Activated naive CD8-positive, alpha-beta T cell (primary cell): ENCODE data around the gene SALL4.
"Not testable (repeated sequence)": the region's sequence is repeated elsewhere in the genome, so short reads cannot be mapped to it uniquely, and the experiment has no call there.

Source experiments
- H3K27ac Mint-ChIP-seq: one replicate; pipeline ENCODE4 v1.8.0; 2021; ENCODE audit warnings: mixed read lengths
- H3K27me3 Mint-ChIP-seq: one replicate; pipeline ENCODE4 v1.8.0; 2021; ENCODE audit warnings: mixed read lengths
- H3K36me3 Mint-ChIP-seq: one replicate; pipeline ENCODE4 v1.8.0; 2021; ENCODE audit warnings: mixed read lengths
- H3K4me1 Mint-ChIP-seq: one replicate; pipeline ENCODE4 v1.8.0; 2021; ENCODE audit warnings: low read depth, mixed read lengths
- H3K4me3 Mint-ChIP-seq: one replicate; pipeline ENCODE4 v1.8.0; 2021; ENCODE audit warnings: mild to moderate bottlenecking, mixed read lengths
- H3K9me3 Mint-ChIP-seq: one replicate; pipeline ENCODE4 v1.8.0; 2021; ENCODE audit warnings: low read depth, mixed read lengths

Gene SALL4

DNA sequence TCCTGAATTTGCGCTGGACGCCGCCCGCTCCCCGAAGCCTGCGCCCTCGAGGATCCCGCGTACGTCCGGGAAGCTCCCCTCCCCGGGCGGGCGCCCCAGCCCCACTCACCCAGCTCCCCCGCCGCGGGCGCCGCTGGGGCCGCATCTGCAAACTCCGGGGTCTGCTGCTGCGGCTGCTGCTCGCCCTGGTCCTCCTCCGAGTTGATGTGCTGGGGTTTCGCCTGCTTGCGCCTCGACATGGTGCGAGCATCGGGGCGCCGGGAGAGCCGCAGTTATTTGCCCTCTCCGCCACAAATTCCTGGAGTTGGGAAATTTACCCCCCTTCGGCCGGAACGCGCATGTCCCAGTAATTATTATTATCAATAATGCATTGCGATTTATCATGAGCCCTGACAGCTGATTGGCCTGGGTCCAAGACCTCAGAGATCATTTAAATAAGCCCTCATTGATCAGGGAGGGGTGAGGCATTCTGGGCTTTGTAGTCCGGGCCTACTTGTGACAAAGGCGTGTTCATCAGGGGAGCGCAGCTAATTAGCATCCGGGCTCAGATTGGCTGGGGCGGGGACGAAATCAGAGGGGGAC, at the start of gene SALL4:
TSS of gene SALL4 (minus strand) at position 352 of the 582 bp plus-strand sequence. CDS start at position 239, 113 bp downstream.
- peaks cover 35% of the 10 kb centered on the region for H3K27me3 Mint-ChIP-seq
- H3K4me3 Mint-ChIP-seq: no peak within 1 kb of the TSS

DNA sequence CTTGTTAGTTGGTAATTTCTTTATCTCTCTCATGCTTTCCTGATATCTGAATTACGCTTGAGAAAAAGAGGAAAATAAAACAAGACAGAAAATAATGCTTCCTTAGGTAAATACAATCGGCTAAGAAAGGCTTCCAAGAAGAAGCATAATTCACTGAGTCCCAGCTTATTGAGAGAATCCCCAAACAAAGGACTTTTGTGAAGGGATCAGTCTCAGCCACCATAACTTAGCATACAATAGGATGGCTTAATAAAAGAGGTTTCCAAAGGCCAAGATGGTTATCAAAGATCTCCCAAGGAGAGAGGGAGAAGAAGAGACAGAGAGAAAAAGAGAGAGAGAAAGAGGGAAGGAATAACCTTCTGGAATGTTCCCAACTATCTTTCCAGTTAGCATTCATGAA, 46.0 kb upstream of the SALL4 start:
- H3K4me3 Mint-ChIP-seq: no peak overlapping the region
- no peaks in the 10 kb centered on the region for H3K36me3 Mint-ChIP-seq
- no peaks in the 10 kb centered on the region for H3K9me3 Mint-ChIP-seq
- no peaks in the 10 kb centered on the region for H3K4me1 Mint-ChIP-seq
- peaks cover 4% of the 10 kb centered on the region for H3K27me3 Mint-ChIP-seq
- no peak overlapping the region for H3K27ac Mint-ChIP-seq

More for the DNA sequence above, at the start of gene SALL4:
- H3K4me1 Mint-ChIP-seq: peaks cover 11% of the 10 kb centered on the region
- H3K36me3 Mint-ChIP-seq: no peaks in the 10 kb centered on the region
- no peaks in the 10 kb centered on the region for H3K9me3 Mint-ChIP-seq
- H3K27ac Mint-ChIP-seq: no peak within 1 kb of the TSS

DNA sequence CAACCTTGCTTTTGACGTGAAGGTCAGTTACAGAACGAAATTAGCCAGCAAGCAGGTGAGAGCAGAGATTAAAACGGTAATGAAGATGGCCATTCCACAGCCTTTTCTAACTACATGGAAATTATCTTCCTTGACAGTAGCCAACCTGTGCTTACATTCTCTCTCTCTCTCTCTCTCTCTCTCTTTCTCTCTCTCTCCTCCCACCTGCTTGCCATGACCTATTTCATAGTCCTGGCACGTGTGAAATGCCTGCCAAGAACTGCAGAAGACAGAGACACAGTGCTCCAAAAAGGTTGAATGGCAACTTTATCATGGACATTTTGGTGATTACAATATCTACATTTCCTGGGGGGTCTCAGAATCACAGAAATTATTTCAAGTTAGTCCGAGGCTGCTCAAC, 38.5 kb upstream of the SALL4 start:
- Mint-ChIP-seq H3K4me1 (no peaks in the 10 kb centered on the region), H3K36me3 (no peaks in the 10 kb centered on the region), H3K4me3 (no peak overlapping the region), H3K9me3 (no peaks in the 10 kb centered on the region), H3K27ac (no peak overlapping the region), H3K27me3 (peaks cover 9% of the 10 kb centered on the region)

DNA sequence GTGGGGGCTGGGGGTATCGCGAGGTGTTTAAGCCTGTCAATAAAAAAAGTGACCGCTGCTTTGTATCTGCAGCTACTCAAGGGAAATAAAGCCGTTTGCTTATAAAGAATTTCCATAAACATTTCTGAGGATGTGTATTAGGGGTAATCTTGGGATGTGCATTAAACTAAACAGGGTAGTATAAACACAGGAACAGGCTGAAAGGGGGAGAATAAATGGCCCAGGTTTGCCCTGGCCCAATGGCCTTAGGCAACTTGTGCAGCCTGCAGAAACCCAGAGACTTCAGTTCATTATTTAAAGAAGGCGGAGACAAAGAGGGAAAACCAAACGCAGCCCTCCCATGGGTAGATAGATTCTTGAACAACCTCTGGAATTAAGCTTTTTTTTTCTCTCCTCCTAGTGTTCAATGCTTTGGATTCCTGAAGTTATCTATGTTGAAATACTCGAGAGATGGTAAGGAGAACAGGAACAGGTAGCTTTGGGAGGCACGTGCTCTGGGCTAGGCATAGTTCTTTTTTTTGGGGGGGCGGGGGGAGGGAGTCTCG, 35.6 kb upstream of the SALL4 start:
- no peak overlapping the region for H3K4me3 Mint-ChIP-seq
- no peak overlapping the region for H3K27ac Mint-ChIP-seq
- no peaks in the 10 kb centered on the region for H3K4me1 Mint-ChIP-seq
- H3K9me3 Mint-ChIP-seq: no peaks in the 10 kb centered on the region
- H3K27me3 Mint-ChIP-seq: peaks cover 6% of the 10 kb centered on the region
- H3K36me3 Mint-ChIP-seq: no peaks in the 10 kb centered on the region

DNA sequence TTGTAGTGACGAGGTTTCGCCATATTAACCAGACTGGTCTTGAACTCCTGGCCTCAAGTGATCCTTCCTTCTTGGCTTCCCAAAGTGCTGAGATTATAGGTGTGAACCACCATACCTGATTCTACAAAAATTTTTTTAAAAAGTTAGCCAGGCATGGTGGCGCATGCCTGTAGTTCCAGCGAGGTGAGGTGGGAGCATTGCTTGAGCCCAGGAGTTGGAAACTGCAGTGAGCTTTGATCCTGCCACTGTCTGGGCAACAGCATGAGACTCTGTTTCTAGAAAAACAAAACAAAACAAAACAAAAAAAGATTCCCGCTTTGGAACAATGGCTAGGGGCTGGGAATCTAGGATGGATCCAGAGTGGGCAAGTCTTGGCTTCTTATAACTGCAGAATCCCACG, 35.1 kb upstream of the SALL4 start:
- no peaks in the 10 kb centered on the region for H3K4me1 Mint-ChIP-seq
- no peak overlapping the region for H3K27ac Mint-ChIP-seq
- H3K9me3 Mint-ChIP-seq: no peaks in the 10 kb centered on the region
- H3K27me3 Mint-ChIP-seq: peaks cover 5% of the 10 kb centered on the region
- H3K36me3 Mint-ChIP-seq: no peaks in the 10 kb centered on the region
- H3K4me3 Mint-ChIP-seq: no peak overlapping the region

DNA sequence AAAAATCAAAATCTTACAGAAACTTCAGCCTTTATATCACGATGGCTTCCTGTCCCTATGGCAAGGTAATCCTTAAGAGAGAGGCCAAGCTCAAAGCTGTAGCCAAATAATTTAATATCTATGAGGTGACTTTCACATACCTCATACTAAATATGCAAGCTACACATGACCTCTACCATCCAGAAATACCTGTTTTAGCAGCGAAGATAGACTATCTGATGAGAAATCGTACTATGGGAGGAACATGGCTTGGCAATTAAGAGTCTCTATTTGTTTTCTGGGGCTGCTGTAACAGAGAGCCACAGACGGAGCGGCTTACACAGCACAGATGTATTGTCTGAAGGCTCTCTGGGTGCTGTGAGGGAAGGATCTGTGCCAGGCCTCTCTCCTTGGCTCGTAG, 31.0 kb upstream of the SALL4 start:
- Mint-ChIP-seq H3K9me3 (no peaks in the 10 kb centered on the region), H3K4me1 (no peaks in the 10 kb centered on the region), H3K4me3 (no peak overlapping the region), H3K36me3 (no peaks in the 10 kb centered on the region), H3K27me3 (peaks cover 2% of the 10 kb centered on the region), H3K27ac (no peak overlapping the region)

DNA sequence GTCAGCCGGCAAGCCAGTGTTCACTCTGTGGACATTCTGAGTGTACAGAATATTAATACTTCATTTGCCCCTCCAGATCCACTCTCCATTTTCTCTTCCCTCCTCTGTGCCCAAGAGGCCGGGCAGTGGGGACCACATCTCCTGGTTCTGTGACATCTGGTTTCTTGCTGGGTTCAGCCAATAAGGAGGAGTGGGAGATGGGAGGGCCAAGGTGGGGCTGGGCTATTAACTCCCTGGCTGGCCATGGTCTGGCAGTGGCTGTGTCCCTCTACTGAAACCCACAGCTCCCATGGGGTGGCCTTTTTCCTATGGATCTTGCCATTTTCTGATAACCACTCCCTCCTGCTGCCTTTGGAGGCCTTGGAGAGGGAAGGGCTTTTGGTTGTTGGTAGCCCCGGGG, 30.0 kb upstream of the SALL4 start:
- Mint-ChIP-seq H3K9me3 (no peaks in the 10 kb centered on the region), H3K27me3 (peaks cover 2% of the 10 kb centered on the region), H3K4me1 (no peaks in the 10 kb centered on the region), H3K27ac (no peak overlapping the region), H3K36me3 (no peaks in the 10 kb centered on the region), H3K4me3 (no peak overlapping the region)

DNA sequence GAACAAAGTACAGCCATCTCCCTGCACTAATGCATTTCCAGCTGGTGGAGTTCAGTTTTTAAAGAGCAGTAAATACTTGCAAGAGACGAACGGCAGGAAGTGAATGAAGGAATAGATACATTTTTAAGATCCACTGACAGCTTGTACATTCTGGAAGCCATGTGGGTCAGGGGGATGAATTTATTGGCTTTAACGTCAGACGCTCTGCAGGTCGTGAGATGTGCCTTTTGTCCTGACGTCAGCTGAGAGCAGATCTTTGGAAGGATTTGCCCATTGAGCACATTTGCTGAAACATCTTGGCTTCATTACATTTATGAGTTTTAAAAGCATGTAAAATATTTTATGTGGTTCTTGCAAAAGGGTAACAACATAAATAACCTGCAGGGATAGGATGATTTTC, 29.5 kb upstream of the SALL4 start:
- H3K9me3 Mint-ChIP-seq: no peaks in the 10 kb centered on the region
- no peak overlapping the region for H3K27ac Mint-ChIP-seq
- H3K27me3 Mint-ChIP-seq: peaks cover 2% of the 10 kb centered on the region
- no peaks in the 10 kb centered on the region for H3K4me1 Mint-ChIP-seq
- H3K4me3 Mint-ChIP-seq: no peak overlapping the region
- H3K36me3 Mint-ChIP-seq: no peaks in the 10 kb centered on the region

DNA sequence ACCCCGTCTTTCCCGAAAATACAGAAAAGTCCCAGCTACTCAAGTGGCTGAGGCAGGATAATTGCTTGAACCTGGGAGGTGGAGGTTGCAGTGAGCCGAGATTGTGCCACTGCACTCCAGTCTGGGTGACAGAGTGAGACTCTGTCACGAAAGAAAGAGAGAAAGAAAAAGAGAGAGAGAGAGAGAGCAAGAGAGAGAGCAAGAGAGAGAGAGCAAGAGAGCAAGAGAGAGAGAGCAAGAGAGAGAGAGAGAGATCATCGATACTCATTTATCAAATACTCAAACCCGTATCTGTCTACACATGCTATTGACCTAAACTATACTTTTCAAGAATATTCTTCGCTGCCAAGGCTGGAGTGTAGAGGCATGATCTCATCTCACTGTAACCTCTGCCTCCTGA, 28.2 kb upstream of the SALL4 start:
- H3K27ac Mint-ChIP-seq: no peak overlapping the region
- H3K27me3 Mint-ChIP-seq: no peaks in the 10 kb centered on the region
- H3K4me3 Mint-ChIP-seq: no peak overlapping the region
- no peaks in the 10 kb centered on the region for H3K4me1 Mint-ChIP-seq
- no peaks in the 10 kb centered on the region for H3K9me3 Mint-ChIP-seq
- H3K36me3 Mint-ChIP-seq: no peaks in the 10 kb centered on the region

DNA sequence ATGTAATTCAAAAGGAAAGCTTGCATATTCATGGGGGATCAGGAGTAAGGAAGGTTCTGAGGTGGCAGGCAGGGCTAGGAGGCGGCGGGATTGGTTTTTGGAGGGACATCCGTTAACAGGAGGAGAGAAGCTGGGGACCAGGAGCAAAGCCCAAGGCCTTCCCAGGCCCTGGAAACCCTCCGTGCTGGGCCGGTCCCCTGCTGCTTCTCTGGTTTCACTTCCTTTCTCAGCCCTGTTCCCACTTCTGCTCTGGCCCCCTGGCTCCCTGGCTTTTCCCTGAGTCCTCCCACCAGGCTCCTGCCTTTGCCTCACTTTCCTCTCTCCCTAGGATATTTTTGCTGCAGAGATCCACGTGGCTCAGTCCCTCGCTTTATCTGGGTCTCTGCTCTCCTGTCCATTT, 26.4 kb upstream of the SALL4 start:
- Mint-ChIP-seq H3K36me3 (no peaks in the 10 kb centered on the region), H3K27me3 (no peaks in the 10 kb centered on the region), H3K9me3 (no peaks in the 10 kb centered on the region), H3K27ac (no peak overlapping the region), H3K4me1 (no peaks in the 10 kb centered on the region), H3K4me3 (no peak overlapping the region)

DNA sequence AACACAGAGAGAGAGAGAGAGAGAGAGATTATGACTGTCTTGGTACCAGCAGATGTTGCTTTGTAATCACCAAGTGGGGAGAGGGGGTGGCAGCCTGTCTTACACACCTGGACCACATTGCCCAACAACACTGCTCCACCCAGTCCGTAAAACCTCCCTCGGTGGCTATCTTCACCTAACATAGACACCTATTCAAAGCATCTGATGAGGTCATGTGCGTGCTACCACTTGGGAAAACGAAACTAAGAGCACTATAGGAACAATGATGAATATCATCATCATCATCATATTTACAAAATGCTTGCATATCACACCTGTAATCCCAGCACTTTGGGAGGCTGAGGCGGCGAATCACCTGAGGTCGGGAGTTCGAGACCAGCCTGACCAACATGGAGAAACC, 24.1 kb upstream of the SALL4 start:
- Mint-ChIP-seq H3K27me3 (no peaks in the 10 kb centered on the region), H3K36me3 (no peaks in the 10 kb centered on the region), H3K27ac (no peak overlapping the region), H3K4me1 (no peaks in the 10 kb centered on the region), H3K9me3 (no peaks in the 10 kb centered on the region), H3K4me3 (no peak overlapping the region)

DNA sequence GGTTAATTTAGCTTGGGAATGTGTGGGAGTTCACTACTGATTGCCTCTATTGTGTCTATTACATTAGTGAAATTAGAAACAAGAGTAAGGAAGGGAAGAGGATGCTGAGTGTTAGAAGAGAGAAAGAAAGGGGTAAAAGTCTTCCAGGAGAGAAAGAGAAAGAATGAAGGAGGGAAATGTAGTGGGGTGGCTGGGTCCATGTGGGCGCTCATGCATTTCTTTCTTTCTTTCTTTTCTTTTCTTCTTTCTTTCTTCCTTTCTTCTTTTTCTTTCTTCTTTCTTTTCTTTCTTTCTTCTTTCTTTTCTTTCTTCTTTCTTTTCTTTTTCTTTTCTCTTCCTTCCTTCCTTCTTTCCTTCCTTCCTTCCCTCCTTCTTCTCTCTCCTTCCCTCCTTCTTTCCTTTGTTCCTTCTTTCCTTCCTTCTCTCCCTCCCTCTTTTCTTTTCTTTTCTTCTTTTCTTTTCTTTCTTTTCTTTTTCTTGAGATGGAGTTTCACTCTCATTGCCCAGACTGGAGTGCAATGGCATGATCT, 16.2 kb upstream of the SALL4 start:
- no peaks in the 10 kb centered on the region for H3K36me3 Mint-ChIP-seq
- no peaks in the 10 kb centered on the region for H3K9me3 Mint-ChIP-seq
- peaks cover 7% of the 10 kb centered on the region for H3K27me3 Mint-ChIP-seq
- no peak overlapping the region for H3K27ac Mint-ChIP-seq
- H3K4me1 Mint-ChIP-seq: no peaks in the 10 kb centered on the region
- no peak overlapping the region for H3K4me3 Mint-ChIP-seq

DNA sequence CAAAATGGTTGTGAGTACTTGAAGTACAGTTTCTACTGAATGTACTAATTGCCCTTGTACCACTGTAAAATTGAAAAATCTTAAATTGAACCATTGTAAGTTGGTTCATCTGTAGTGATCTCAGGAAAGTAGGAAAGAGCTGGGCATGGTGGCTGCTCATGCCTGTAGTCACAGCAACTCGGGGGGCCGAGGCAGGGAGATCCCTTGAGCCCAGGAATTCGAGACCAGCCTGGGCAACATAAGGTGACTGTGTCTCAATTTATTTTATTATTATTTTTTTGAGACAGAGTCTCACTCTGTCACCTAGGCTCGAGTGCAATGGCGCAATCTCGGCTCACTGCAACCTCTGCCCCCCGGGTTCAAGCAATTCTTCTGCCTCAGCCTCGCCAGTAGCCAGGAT, 14.5 kb upstream of the SALL4 start:
- not testable (repeated sequence) for H3K4me1 Mint-ChIP-seq, H3K27me3 Mint-ChIP-seq, H3K36me3 Mint-ChIP-seq, H3K4me3 Mint-ChIP-seq, H3K27ac Mint-ChIP-seq, H3K9me3 Mint-ChIP-seq

DNA sequence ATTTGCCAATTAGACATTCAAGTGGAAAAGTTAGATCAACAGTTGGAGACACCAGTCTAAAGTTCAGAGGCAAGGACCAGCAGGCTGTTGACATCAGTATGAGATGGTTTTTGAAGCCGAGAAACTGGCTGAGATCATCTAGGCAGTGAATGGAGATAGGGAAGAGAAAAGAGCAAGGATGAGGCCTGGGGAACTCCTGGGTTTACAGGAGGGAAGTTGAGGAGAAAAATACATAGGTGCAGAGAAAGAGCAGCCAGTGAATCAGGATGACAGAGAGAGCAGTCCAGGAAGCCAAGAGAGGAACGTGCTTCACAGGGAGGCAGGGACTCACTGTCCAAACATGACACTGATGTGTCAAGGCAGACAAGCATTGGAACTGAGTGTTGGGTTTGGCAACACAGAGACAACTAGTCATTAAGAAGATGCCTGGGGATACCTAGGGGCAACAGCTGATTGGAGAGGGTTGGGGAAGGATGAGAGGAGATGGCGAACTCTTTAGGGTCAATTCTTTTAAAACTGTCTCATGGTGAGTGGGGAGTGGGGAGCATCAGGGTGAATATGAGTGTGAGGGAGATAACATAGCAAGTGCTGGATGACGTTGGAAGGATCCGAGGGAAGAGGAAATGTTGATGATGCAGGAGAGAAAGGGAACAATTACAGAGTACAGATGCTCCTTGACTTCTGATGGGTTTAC, 13.2 kb upstream of the SALL4 start:
- Mint-ChIP-seq H3K27ac (no peak overlapping the region), H3K36me3 (no peaks in the 10 kb centered on the region), H3K4me1 (no peaks in the 10 kb centered on the region), H3K4me3 (no peak overlapping the region), H3K9me3 (no peaks in the 10 kb centered on the region), H3K27me3 (peaks cover 8% of the 10 kb centered on the region)

DNA sequence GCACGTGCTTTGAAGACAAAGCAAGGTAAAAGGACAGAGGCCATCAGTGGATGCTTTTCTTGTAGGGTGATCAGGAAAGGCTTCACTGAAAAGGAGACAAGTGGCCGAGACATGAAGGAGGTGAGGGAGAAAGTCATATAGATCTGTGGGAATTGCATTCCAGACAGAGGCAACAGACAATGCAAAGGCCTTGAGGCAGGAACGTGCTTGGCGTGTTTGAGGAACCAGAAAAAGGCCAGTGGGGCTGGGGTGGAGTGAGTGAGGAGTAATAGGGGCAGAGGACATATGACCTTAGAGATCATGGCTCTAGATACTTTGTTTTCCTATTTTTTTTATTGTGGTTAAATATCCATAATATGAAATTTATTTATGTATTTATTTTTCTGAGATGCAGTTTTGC, 10.5 kb upstream of the SALL4 start:
- no peak overlapping the region for H3K27ac Mint-ChIP-seq
- no peak overlapping the region for H3K4me3 Mint-ChIP-seq

More for the DNA sequence above, 10.5 kb upstream of the SALL4 start:
- H3K9me3 Mint-ChIP-seq: no peaks in the 10 kb centered on the region
- H3K4me1 Mint-ChIP-seq: no peaks in the 10 kb centered on the region
- H3K27me3 Mint-ChIP-seq: peaks cover 3% of the 10 kb centered on the region
- H3K36me3 Mint-ChIP-seq: no peaks in the 10 kb centered on the region
